ENCODE measurements around the gene SAP25.
A peak's percentile ranks its signal among the peaks of the same experiment; 100 is the strongest.

The SAP25 gene

DNA sequence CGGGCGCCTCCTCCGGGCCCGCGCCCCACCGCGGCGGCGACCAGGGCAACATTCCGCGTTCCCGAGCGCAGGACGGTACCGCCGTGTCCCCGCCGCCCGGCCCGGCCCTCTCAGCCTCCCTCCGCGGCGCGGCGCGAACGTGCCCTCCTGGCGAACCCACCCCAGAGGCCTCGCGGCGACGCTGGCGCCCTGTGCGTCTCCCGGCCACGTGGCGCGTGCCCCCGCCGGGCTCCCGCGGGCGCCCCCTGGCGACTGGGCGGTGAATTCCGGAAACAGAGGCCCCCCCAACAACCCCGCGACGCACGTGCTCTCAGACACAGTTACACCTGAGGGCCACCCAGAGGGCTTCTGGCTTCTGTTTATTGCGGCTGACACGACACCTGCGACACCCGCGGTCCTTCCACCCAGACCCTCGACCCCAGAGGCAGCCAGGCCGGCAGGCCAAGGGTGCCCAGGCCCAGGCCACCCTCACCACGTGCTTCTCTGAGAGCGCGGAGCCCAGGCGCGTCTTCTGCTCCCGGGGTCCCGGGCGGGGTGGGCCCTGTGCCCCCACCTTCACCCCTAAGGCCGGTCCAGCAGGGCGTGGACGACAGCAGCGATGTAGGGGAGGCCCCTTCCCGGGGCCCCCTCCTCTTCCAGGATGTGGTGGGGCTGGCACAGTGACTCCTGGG is at the start of gene SAP25:
Gene SAP25 (minus strand): TSS at position 210 of the 671 bp plus-strand sequence. CDS start 158 bp downstream, at position 52.
- peak; percentile 70 for DNase-seq (ENCODE audit: low spot score)

- peak; percentile 2 for DNase-seq (ENCODE audit: low spot score)
Observed at GRCh38 chr7:100621554-100621953, 47.9 kb upstream of the SAP25 start.

DNA sequence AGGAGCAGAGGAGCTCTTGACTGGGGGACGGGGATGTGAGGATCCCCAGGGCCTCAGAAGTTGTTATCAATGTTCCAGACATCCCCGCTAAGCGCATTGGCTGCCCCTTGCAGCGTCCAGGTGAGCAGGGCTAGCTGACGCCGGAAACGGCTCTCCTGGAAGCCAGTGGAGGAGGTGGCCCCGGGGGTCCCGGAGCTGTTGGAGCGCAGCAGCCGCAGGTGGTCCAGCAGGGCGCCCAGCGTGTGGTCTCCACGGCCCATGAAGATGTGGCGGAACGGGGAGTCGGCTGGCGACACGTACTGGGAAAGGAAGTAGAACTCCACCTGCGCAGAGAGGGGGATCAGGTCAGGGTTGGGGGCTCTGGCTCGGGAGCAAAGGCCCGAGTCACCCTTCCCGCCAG is 47.1 kb upstream of the SAP25 start:
- peak; percentile 2 for DNase-seq (ENCODE audit: low spot score)

GRCh38 chr7:100620239-100620638 is 46.5 kb upstream of the SAP25 start:
- DNase-seq (ENCODE audit: low spot score), result no peak

DNA sequence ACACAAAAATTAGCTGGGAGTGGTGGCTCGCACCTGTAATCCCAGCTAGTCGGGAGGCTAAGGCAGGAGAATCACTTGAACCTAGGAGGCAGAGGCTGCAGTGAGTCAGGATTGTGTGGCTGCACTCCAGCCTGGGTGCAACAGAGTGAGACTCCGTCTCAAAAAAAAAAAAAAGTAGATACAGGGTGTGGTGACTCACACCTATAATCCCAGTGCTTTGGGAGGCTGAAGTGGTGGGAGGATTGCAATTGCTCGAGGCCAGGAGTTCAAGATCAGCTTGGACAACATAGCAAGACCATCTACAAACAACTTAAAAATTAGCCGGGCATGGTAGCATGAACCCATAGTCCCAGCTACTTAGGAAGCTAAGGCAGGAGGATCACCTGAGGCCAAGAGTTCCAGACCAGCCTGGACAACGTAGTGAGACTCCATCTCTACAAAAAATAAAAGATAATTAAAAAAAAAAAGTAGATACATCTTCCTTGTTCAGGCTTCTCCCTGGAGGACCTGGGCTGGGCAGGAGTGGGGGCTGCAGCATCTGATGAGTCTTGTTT is 40.7 kb upstream of the SAP25 start:
- no peak for DNase-seq (ENCODE audit: low spot score)

GRCh38 chr7:100613412-100614175 is 39.9 kb upstream of the SAP25 start:
- no peak for DNase-seq (ENCODE audit: low spot score)

GRCh38 chr7:100612730-100613390 is 39.2 kb upstream of the SAP25 start:
- no peak for DNase-seq (ENCODE audit: low spot score)

GRCh38 chr7:100611983-100612729 is 38.5 kb upstream of the SAP25 start, which contains the start of gene MOSPD3:
Gene MOSPD3, plus strand, starts transcription at chr7:100612540. Its CDS starts 252 bp downstream, at chr7:100612792.
- DNase-seq (ENCODE audit: low spot score), result peak; percentile 98

DNA sequence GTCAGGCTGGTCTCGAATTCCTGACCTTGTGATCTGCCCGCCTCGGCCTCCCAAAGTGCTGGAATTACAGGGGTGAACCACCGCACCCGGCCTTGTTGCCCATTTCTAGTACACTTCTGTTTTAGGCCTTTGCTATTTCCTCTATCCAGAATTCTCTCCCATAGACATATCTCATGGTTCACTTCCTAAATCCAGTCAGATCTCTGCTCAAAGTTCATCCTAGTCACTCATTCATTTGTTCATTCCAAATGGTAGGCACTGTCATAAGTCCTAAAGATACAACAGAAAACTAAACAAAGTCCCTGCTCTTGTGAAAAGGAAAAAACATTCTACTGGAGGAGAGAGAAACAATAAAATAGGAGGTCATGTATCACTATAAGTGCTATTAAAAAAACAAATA is 36.3 kb upstream of the SAP25 start:
- DNase-seq (ENCODE audit: low spot score), result no peak

- no peak for DNase-seq (ENCODE audit: low spot score)
Observed at GRCh38 chr7:100607111-100607510, 33.4 kb upstream of the SAP25 start.

DNA sequence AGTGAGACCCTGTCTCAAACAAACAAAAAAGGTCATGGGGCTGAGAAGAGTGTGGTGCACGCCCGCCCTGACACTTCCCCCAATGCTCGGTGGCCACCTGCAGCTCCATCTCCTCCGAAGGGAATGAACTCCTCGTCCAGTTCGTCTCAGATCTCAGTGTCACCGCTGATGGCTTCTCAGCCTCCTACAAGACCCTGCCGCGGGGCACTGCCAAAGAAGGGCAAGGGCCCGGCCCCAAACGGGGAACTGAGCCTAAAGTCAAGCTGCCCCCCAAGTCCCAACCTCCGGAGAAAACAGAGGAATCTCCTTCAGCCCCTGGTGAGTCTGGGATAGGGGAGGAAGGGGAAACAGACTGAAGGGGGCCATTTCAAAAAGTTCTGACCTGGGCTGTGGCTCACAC is 32.6 kb upstream of the SAP25 start:
- DNase-seq (ENCODE audit: low spot score), result no peak

DNA sequence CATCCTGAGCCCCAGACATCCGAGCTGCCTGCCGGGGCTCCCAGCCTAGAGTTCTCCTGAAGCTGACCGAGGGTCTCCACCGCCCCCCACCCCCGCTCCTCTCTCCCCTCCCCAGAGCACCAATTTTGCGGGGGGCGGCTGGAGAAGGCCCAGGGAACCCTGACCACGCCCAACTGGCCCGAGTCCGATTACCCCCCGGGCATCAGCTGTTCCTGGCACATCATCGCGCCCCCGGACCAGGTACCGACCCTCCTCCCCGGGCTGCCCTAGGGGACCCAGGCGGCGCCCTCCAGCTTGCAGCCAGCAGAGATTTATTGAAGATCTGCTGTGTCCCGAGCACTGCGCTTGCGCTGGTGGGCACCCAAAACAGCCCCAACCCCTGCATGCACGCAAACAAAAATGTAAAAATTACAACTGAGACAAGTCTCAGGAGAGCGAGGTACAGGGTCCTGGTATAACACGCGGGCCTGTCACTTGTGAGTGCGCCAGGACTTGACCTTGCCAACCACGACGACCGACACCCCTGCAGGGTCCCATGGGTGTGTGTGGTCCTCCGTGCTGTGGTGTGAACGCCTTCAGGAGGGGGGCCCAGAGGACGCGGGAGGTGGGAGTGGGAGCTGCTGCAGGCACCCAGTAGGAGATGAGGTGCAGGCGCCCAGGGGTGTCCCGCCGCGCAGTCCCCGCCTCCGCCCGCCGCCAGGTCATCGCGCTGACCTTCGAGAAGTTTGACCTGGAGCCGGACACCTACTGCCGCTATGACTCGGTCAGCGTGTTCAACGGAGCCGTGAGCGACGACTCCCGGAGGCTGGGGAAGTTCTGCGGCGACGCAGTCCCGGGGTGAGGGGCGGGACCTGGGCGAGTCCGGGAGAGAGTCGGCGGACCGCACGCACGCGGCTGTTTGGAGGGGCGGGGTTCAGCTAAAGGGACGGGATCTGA is 31.5 kb upstream of the SAP25 start:
- no peak for DNase-seq (ENCODE audit: low spot score)

GRCh38 chr7:100604028-100604975 is 30.6 kb upstream of the SAP25 start:
- DNase-seq (ENCODE audit: low spot score), result peak; percentile 91

DNA sequence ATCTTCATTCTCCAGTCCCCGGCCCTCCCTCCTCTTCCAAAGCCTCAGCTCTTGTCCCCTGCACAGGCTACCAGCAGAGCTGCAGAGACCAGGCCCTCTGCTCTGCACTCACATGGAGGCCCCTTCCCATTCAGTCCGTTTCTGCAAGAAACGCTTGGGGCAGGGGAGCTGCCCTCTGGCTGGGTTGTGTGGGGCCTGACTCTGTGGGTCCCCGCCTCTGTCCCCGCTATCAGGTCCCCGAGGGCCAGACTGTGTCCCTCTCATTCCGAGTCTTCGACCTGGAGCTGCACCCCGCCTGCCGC is 30.0 kb upstream of the SAP25 start:
- no peak for DNase-seq (ENCODE audit: low spot score)

DNA sequence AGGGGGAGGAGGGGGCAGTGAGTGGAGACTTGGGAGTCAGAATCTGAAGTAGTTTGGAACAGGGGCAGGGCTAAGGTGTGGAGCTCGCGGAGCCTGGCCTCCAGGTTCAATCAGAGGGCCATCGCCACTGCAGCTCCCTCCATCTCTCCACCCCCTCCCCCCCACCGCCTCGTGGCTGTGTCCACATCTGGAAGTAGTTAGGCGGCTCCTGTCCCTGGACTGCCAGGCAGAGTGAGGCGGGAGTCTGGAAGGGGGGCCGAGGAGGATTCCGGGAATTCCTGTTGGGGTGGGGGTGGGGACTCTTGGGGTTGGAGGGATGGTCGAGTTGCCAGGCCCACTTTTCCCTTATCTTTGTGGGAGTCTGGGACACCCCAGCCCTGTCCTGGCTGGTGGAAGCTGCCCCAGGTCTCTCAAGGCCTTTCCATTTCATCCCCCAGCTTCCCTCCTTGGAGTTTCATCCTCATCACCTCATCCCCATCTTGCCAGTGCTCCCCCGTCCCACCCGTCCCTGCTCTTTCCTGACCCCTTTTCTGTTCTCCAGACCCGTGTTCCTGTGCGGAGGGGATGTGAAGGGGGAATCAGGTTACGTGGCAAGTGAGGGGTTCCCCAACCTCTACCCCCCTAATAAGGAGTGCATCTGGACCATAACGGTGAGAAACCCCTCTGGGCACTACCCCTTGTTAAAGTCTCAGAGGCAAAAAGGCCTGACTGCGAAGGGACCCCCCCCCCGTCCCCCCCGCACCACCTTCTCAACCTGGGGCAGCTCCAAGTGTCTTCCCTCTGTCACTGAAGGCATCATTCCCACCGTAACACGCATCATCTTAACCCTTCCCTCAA is 29.4 kb upstream of the SAP25 start:
- DNase-seq (ENCODE audit: low spot score), result peak; percentile 76

DNA sequence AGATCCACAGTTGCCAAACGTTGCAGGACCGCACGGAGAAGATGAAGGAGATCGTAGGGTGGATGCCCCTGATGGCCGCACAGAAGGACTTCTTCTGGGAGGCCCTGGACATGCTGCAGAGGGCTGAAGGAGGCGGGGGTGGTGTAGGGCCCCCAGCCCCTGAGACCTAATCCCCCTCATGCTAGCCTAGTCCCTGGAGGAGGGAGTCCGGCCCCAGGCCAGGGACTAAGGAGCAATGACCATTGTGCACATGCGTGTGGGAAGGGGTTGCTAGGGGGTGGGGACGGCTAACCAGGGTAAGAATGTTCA is 27.0 kb upstream of the SAP25 start:
- DNase-seq (ENCODE audit: low spot score), result no peak

- DNase-seq (ENCODE audit: low spot score), result no peak
Observed at GRCh38 chr7:100599911-100600729, 26.4 kb upstream of the SAP25 start.

DNA sequence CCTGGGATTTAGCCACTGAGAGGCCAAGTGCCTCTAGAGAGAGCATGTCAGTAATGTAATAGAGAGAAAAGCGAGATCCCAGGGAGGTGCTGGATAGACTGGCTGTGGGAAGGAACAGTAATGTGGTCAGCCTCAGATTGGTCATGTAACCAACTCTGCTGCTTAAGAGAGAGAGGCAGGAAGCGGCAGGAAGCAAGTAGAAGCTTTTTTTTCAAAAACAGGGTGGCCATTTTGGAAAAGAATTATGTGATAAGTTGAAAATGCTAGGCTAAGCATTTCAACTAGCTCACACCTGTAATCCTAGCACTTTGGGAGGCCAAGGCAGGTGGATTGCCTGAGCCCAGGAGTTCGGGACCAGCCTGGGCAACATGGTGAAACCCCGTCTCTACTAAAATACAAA is 24.7 kb upstream of the SAP25 start:
- DNase-seq (ENCODE audit: low spot score), result no peak

Data from iPS-NIHi11 (cell line).